Measurements from ENCODE around the gene OR56A1.
A peak's percentile ranks its signal among the peaks of the same experiment; 100 is the strongest.

Gene OR56A1

GRCh38 chr11:6013042-6013441 lies 17.5 kb downstream of the OR56A1 start:
- H3K27me3 ChIP-seq (ENCODE audit: low read depth): no peaks in the 10 kb centered on the region; the same call in 1 of the 2 replicates
- in situ Hi-C loops (cut with MboI; ENCODE audit: low sequenced_read_pairs): no loop called here
- H3K9me3 ChIP-seq: no peaks in the 10 kb centered on the region
- DNase-seq (ENCODE audit: low spot score in 2 of 2): no peak
- no peaks in the 10 kb centered on the region for H3K36me3 ChIP-seq (replicated peaks)
- H3K4me1 ChIP-seq: no peaks in the 10 kb centered on the region
- no peak overlapping the region for H3K4me3 ChIP-seq

DNA sequence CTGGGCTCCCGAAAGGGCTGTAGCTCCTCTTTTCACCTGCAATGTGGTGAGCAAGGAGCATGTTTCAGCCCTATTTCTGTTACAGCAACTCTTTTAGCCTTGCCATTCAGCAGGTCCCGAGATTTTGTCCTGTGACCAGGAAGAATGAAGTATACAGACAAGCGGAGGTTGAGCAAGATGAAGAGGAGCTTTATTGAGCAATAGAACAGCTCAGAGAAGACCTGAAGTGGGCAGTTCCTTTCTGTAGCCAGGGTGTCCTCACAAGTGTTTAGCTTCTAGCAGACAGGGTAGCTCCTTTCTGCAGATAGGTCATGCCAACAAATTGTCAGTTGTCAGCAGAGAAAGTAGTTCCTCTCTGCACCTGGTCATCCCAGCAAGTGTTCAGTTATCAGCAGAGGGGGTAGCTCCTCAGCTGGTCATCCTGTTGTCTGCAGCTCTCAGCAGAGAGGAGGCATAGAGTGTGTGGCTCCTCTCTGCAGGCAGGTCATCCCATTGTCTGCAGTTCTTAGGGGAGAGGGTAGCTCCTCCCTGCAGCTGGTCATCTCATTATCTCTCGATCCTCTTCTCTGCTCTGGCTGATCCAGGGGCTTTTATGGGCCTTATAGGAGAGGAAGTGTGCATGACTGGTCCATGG lies 18.4 kb downstream of the OR56A1 start:
- Histone ChIP-seq H3K36me3 (replicated peaks) (no peaks in the 10 kb centered on the region), H3K27me3 (ENCODE audit: low read depth) (no peaks in the 10 kb centered on the region; the same call in 1 of the 2 replicates), H3K4me1 (no peaks in the 10 kb centered on the region), H3K4me3 (no peak overlapping the region), H3K9me3 (no peaks in the 10 kb centered on the region)
- in situ Hi-C loops (cut with MboI; ENCODE audit: low sequenced_read_pairs): no loop called here
- DNase-seq (ENCODE audit: low spot score in 2 of 2): no peak

GRCh38 chr11:6006846-6007245 lies 23.7 kb downstream of the OR56A1 start, which contains the start of gene OR56A4:
TSS of gene OR56A4 (minus strand) at chr11:6006946. CDS start at chr11:6002992, 3,954 bp downstream.
- in situ Hi-C loops (cut with MboI; ENCODE audit: low sequenced_read_pairs): no loop called here
- Histone ChIP-seq H3K36me3 (replicated peaks) (no peaks in the 10 kb centered on the region), H3K27me3 (ENCODE audit: low read depth) (no peaks in the 10 kb centered on the region; the same call in 1 of the 2 replicates), H3K9me3 (no peaks in the 10 kb centered on the region), H3K4me3 (no peak within 1 kb of the TSS), H3K4me1 (no peaks in the 10 kb centered on the region)
- no peak for DNase-seq (ENCODE audit: low spot score in 2 of 2)

- Histone ChIP-seq H3K4me3 (no peak overlapping the region), H3K27me3 (ENCODE audit: low read depth) (no peaks in the 10 kb centered on the region; the same call in 1 of the 2 replicates), H3K36me3 (replicated peaks) (no peaks in the 10 kb centered on the region), H3K4me1 (no peaks in the 10 kb centered on the region), H3K9me3 (no peaks in the 10 kb centered on the region)
- in situ Hi-C loops (cut with MboI; ENCODE audit: low sequenced_read_pairs): no loop called here
- DNase-seq (ENCODE audit: low spot score in 2 of 2): no peak
Observed at GRCh38 chr11:6006395-6006794, 24.2 kb downstream of the OR56A1 start.

DNA sequence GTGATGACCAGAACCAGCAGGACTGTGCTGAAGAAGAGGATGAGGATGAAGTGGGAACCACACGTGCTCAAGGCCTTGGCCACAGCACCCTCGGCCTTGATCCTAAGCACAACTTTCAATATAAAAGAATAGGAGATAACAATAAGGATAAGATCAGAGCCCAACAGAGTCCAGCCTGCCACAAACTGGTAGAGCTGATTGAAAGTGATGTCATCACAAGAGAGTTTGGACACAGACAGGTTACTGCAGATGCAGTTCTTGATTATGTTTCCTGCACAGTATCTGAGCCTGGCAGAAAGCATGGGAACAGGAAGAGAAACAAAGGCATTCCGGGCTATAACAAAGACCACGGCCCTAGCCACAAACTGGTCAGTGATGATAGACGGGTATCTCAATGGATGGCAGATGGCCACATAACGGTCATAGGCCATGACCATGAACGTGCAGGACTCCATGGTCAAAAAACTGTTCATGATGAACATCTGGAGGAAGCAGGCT lies 28.3 kb downstream of the OR56A1 start:
- H3K9me3 ChIP-seq: no peaks in the 10 kb centered on the region
- DNase-seq (ENCODE audit: low spot score in 2 of 2): no peak
- no peaks in the 10 kb centered on the region for H3K4me1 ChIP-seq
- H3K4me3 ChIP-seq: no peak overlapping the region
- in situ Hi-C loops (cut with MboI; ENCODE audit: low sequenced_read_pairs): no loop called here
- no peaks in the 10 kb centered on the region for H3K27me3 ChIP-seq (ENCODE audit: low read depth)
- no peaks in the 10 kb centered on the region for H3K36me3 ChIP-seq (replicated peaks)

GRCh38 chr11:5994791-5995190 lies 35.8 kb downstream of the OR56A1 start:
- no peak overlapping the region for H3K4me3 ChIP-seq
- no peaks in the 10 kb centered on the region for H3K36me3 ChIP-seq (replicated peaks)
- in situ Hi-C loops (cut with MboI; ENCODE audit: low sequenced_read_pairs): no loop called here
- H3K9me3 ChIP-seq: no peaks in the 10 kb centered on the region
- H3K4me1 ChIP-seq: no peaks in the 10 kb centered on the region
- DNase-seq (ENCODE audit: low spot score in 2 of 2): no peak
- no peaks in the 10 kb centered on the region; the same call in 1 of the 2 replicates for H3K27me3 ChIP-seq (ENCODE audit: low read depth)

DNA sequence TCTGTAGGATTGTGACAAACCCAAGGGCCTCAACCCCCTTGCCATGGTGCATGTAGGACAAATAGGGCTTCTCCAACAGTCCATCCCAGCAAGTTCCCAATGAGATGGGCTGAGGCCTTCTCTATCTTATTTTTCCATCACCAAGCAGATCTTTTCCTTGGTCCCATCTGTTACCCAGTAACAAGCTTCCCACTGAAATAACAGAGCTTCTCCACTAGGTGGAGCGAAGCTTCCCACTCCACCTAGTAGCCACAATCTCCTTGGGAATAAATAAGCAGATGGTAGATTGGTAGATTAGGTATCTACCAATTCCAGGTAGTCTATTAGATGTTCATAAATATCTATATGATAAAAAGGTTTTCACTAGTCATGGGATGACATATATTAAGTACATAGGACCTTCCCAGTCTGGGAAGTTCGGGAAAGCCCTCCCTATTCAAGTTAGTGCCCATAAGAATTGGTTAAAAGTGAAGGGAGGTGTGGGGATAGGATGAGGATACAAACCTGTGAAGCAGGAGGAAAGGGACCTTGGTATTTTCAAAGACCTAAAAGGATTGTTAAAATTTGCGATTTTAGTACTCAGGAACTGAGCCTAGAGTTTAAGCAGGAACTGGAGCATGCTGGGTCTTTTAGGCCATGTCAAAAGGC lies 37.8 kb downstream of the OR56A1 start:
- in situ Hi-C loops (cut with MboI; ENCODE audit: low sequenced_read_pairs): no loop called here
- Histone ChIP-seq H3K4me3 (no peak overlapping the region), H3K36me3 (replicated peaks) (no peaks in the 10 kb centered on the region), H3K9me3 (no peaks in the 10 kb centered on the region), H3K4me1 (no peaks in the 10 kb centered on the region), H3K27me3 (ENCODE audit: low read depth) (no peaks in the 10 kb centered on the region; the same call in 1 of the 2 replicates)
- peak; percentile 17 to 35 for DNase-seq (ENCODE audit: low spot score in 2 of 2)

- H3K27me3 ChIP-seq (ENCODE audit: low read depth): no peaks in the 10 kb centered on the region; the same call in 1 of the 2 replicates
- in situ Hi-C loops (cut with MboI; ENCODE audit: low sequenced_read_pairs): no loop called here
- H3K9me3 ChIP-seq: no peaks in the 10 kb centered on the region
- no peak for DNase-seq (ENCODE audit: low spot score in 2 of 2)
- no peaks in the 10 kb centered on the region for H3K36me3 ChIP-seq (replicated peaks)
- H3K4me3 ChIP-seq: no peak overlapping the region
- no peaks in the 10 kb centered on the region for H3K4me1 ChIP-seq
Observed at GRCh38 chr11:5992150-5992549, 38.4 kb downstream of the OR56A1 start.

GRCh38 chr11:5989203-5989602 lies 41.4 kb downstream of the OR56A1 start:
- in situ Hi-C loops (cut with MboI; ENCODE audit: low sequenced_read_pairs): no loop called here
- Histone ChIP-seq H3K9me3 (no peaks in the 10 kb centered on the region), H3K4me1 (no peaks in the 10 kb centered on the region), H3K36me3 (replicated peaks) (no peaks in the 10 kb centered on the region), H3K27me3 (ENCODE audit: low read depth) (no peaks in the 10 kb centered on the region), H3K4me3 (no peak overlapping the region)
- DNase-seq (ENCODE audit: low spot score in 2 of 2): no peak

DNA sequence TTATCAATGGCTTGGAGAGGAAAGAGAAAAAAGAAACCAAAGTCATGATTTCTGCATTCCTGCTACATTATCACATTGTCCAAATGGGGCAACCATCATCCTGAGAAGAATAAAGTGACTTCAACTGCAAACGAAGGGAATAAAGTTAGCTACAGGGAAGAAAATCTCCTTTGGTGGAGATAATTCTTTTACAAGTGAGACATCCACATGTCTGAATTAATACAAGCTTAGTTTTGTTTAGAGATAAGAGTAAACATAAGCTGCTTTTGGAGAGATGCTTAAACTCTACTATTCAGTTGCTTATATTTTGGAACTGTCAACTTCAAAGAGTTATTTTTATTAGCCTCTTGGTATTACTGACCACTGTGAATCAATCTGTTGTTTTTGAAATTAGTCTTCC lies 43.7 kb downstream of the OR56A1 start, which contains the start of gene OR52L1:
OR52L1 (minus strand) TSS at position 101 of the 400 bp plus-strand sequence; CDS start at position 46, 55 bp downstream.
- Histone ChIP-seq H3K4me3 (no peak within 1 kb of the TSS), H3K9me3 (no peaks in the 10 kb centered on the region), H3K36me3 (replicated peaks) (no peaks in the 10 kb centered on the region), H3K4me1 (no peaks in the 10 kb centered on the region), H3K27me3 (ENCODE audit: low read depth) (no peaks in the 10 kb centered on the region)
- in situ Hi-C loops (cut with MboI; ENCODE audit: low sequenced_read_pairs): no loop called here
- DNase-seq (ENCODE audit: low spot score in 2 of 2): no peak

DNA sequence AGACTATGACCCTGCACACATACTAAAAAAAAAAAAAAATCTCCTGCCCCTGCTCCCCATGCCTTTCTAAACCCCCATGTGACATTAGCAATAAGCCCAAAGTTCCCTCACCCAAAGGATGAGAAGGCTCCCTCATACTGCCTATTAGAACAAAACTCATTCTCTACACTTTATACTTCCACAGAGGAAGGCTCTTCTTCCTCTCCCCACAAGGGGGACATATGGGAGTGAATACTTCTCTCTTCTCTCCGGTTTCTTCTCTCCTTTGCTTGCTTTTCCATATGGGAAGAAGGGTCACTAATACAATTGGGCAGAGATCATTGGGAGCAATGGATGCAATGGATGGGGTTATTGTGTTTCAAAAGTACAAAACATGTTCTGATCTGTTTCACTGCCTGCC lies 47.1 kb downstream of the OR56A1 start:
- in situ Hi-C loops (cut with MboI; ENCODE audit: low sequenced_read_pairs): no loop called here
- Histone ChIP-seq H3K36me3 (replicated peaks) (no peaks in the 10 kb centered on the region), H3K27me3 (ENCODE audit: low read depth) (no peaks in the 10 kb centered on the region), H3K9me3 (no peaks in the 10 kb centered on the region), H3K4me3 (no peak overlapping the region), H3K4me1 (no peaks in the 10 kb centered on the region)
- DNase-seq (ENCODE audit: low spot score in 2 of 2): no peak

DNA sequence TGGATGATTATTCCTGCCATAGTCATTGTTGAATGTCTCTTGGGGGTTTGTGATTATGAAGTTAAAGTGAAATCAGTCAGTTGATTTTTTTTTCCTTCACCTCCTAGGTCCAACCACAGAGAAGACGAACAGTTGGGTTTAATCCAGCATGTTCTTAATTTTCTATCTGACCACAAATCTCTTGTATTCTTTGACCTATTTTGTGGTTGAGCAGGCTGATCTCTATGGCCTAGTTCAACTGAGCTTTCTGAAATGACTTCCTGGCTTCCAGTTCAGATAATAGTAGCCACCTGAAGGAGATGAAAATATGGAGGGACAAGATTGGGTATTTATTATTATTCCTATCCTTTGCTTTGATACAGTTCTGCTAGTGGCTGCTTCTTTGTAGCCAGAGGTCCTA lies 57.0 kb downstream of the OR56A1 start:
- no peaks in the 10 kb centered on the region for H3K27me3 ChIP-seq (ENCODE audit: low read depth)
- H3K36me3 ChIP-seq (replicated peaks): no peaks in the 10 kb centered on the region
- H3K9me3 ChIP-seq: no peaks in the 10 kb centered on the region
- DNase-seq (ENCODE audit: low spot score in 2 of 2): no peak
- in situ Hi-C loops (cut with MboI; ENCODE audit: low sequenced_read_pairs): no loop called here
- no peaks in the 10 kb centered on the region for H3K4me1 ChIP-seq
- no peak overlapping the region for H3K4me3 ChIP-seq
